ENCODE measurements around the gene GAP43.

- TF ChIP-seq CTCF (IDR thresholded peaks at IDR 0.05) (no peak), POLR2A (IDR thresholded peaks at IDR 0.05) (no peak)
Observed at GRCh38 chr3:115768661-115769060, 145.4 kb downstream of the GAP43 start.

Data from adrenal gland (tissue), 5 donors.